HepG2 (cell line): ENCODE data around the gene COL4A2. TPM values are rescaled to one million over a fixed set of nuclear protein-coding genes. Genes with fewer than 3 reads are reported as not detected.

Experiments
- ATAC-seq: fragments of 200-7000 bp; cut with Tn5 transposase; 3 replicates; pipeline ENCODE4 v1.9.1; 2020; ENCODE audit warnings: mild to moderate bottlenecking, moderate library complexity
- BruUV-seq: library from RNA; stranded (reverse); fragments of 400-500 nt; replicated peaks from 2 replicates; lab custom pipeline; 2021; lab: Mats Ljungman, UMichigan
- CTCF ChIA-PET: fragments of 300-600 bp; formaldehyde crosslinking; extraction: SDS; loops from one replicate; lab custom pipeline; 2021; ENCODE audit warnings: low total read pairs, inconsistent platforms, low intra/inter-chr PET ratio; lab: Yijun Ruan, JAX
- POLR2A ChIA-PET: fragments of 350-600 bp; sonication (Branson Sonifier 250); formaldehyde crosslinking; loops from one replicate; lab custom pipeline; 2020; ENCODE audit warnings: antibody characterized with exemption, inconsistent platforms; lab: Yijun Ruan, JAX
- DNase-seq: peaks from one replicate; pipeline ENCODE4 v3.0.0-alpha.2; 2015; ENCODE audit warnings: low spot score
- FAIRE-seq: peaks from 3 replicates; lab custom pipeline; 2011; peaks lifted over from hg19 to GRCh38; lab: Jason Lieb, UNC
- H2AFZ ChIP-seq: one replicate; pipeline ENCODE4 v1.6.1; 2011; ENCODE audit warnings: low read length, inconsistent platforms
- H3K27ac ChIP-seq: fragments of 300-600 bp; 3 replicates; pipeline ENCODE4 v1.8.0; 2011; ENCODE audit warnings: mixed run types, mild to moderate bottlenecking, mixed read lengths, low read length, inconsistent platforms; ENCODE audit not compliant: insufficient read depth; ENCODE audit errors: extremely low read length
- H3K27me3 ChIP-seq, 2 experiments: fragments of 200-600 bp in 1 of 2; 2 replicates in 1 of 2; 3 replicates in 1 of 2; pipeline versions ENCODE4 v1.6.0 to v1.8.0; 2011; ENCODE audit warnings: low read length in 2 of 2, mild to moderate bottlenecking in 2 of 2, moderate library complexity in 2 of 2, inconsistent platforms in 1 of 2; ENCODE audit not compliant: insufficient read depth in 2 of 2, control insufficient read depth in 1 of 2
- H3K36me3 ChIP-seq, 2 experiments: fragments of 200-600 bp in 1 of 2; replicated peaks in 1 of 2; 2 replicates in 1 of 2; 3 replicates in 1 of 2; pipeline versions ENCODE4 v1.5.1 to v1.8.0; 2011; ENCODE audit warnings: low read length in 2 of 2, inconsistent platforms in 1 of 2; ENCODE audit not compliant: insufficient read depth in 2 of 2, control insufficient read depth in 1 of 2
- H3K4me1 ChIP-seq: 2 replicates; pipeline ENCODE4 v1.5.1; 2012; ENCODE audit warnings: low read length, inconsistent platforms; ENCODE audit not compliant: insufficient read depth
- H3K4me2 ChIP-seq: 2 replicates; pipeline ENCODE4 v1.6.0; 2011; ENCODE audit warnings: low read depth, low read length, inconsistent platforms
- H3K4me3 ChIP-seq, 3 experiments: fragments of 200-600 bp in 1 of 3; sonication (generic), shearing (Covaris generic) in 1 of 3; replicated peaks in 1 of 3; 2 replicates each; pipeline ENCODE4 v1.5.1; 2011 to 2016; ENCODE audit warnings: low read length in 3 of 3, inconsistent platforms in 2 of 3, low read depth in 2 of 3, mild to moderate bottlenecking in 2 of 3, control low read depth in 1 of 3, mixed read lengths in 1 of 3; ENCODE audit not compliant: insufficient read depth in 1 of 3
- H3K79me2 ChIP-seq: one replicate; pipeline ENCODE4 v1.6.1; 2011; ENCODE audit warnings: low read length, inconsistent platforms; ENCODE audit not compliant: insufficient read depth
- H3K9ac ChIP-seq: 2 replicates; pipeline ENCODE4 v1.6.0; 2011; ENCODE audit warnings: mild to moderate bottlenecking, low read depth, low read length, inconsistent platforms; ENCODE audit not compliant: insufficient read depth
- H3K9me3 ChIP-seq: 2 replicates; pipeline ENCODE4 v1.5.1; 2012; ENCODE audit warnings: mild to moderate bottlenecking, low read length
- H4K20me1 ChIP-seq: 2 replicates; pipeline ENCODE4 v1.6.0; 2011; ENCODE audit warnings: inconsistent platforms, mild to moderate bottlenecking, low read length, moderate library complexity; ENCODE audit not compliant: insufficient read depth
- REL ChIP-seq: sonication (generic); formaldehyde crosslinking; conservative IDR thresholded peaks from 2 replicates; pipeline ENCODE4 v1.8.0; 2022; ENCODE audit warnings: mild to moderate bottlenecking, missing genetic modification reagents, moderate library complexity
- SMAD1 ChIP-seq: sonication (generic); formaldehyde crosslinking; IDR thresholded peaks from 2 replicates; pipeline ENCODE4 v1.4.0; 2020; ENCODE audit warnings: missing genetic modification reagents, low read depth, mild to moderate bottlenecking, borderline replicate concordance
- SOX5 ChIP-seq: IDR thresholded peaks from 2 replicates; pipeline ENCODE4 v1.6.1; 2016; ENCODE audit warnings: borderline replicate concordance
- TRIM24 ChIP-seq: sonication (generic); formaldehyde crosslinking; IDR thresholded peaks from 2 replicates; pipeline ENCODE4 v1.8.0; 2022; ENCODE audit warnings: mild to moderate bottlenecking, missing genetic modification reagents
- ZFP82 ChIP-seq: sonication (generic); formaldehyde crosslinking; IDR thresholded peaks from 2 replicates; pipeline ENCODE4 v1.5.1; 2020; ENCODE audit warnings: mild to moderate bottlenecking, missing genetic modification reagents, borderline replicate concordance
- ZNF17 ChIP-seq: sonication (generic); formaldehyde crosslinking; IDR thresholded peaks from 2 replicates; pipeline ENCODE4 v1.5.0; 2020; ENCODE audit warnings: mild to moderate bottlenecking, missing genetic modification reagents
- ZNF274 ChIP-seq: sonication (generic); formaldehyde crosslinking; IDR thresholded peaks from 2 replicates; pipeline ENCODE4 v1.5.1; 2020; ENCODE audit warnings: mild to moderate bottlenecking, missing genetic modification reagents
- ZNF432 ChIP-seq: sonication (generic); formaldehyde crosslinking; IDR thresholded peaks from 2 replicates; pipeline ENCODE4 v1.5.0; 2020; ENCODE audit warnings: missing genetic modification reagents, mild to moderate bottlenecking, borderline replicate concordance
- WGBS: methylation state at CpG from one replicate; pipeline ENCODE4 v1.1.6; 2017; ENCODE audit warnings: low lambda C conversion rate; 5-methylcytosine and 5-hydroxymethylcytosine counted together
- in situ Hi-C: cut with HindIII; loops from 2 replicates; pipeline ENCODE4 v1.10.0; 2017; ENCODE audit warnings: low pct_unique_long_range_greater_than_20kb; ENCODE audit not compliant: extremely low pct_ligation_motif_present
- intact Hi-C: fragments of 100-400 bp; cut with micrococcal nuclease; formaldehyde crosslinking; loops from one replicate; pipeline ENCODE4 v1.10.0; 2022; ENCODE audit not compliant: unreplicated experiment
- polyA plus RNA-seq, 8 experiments: library from polyadenylated mRNA; depleted of rRNA in 3 of 8; stranded (reverse) in 7 of 8; unstranded in 1 of 8; fragments of >200 nt; fragmentation: Illumina TruSeq in 4 of 8; extraction: Trizol in 4 of 8; gene quantifications; 2 replicates each; pipeline versions ENCODE4 v1.2.1 to v1.2.3, GENCODE V29; 2011 to 2016; ENCODE audit warnings: low read depth in 4 of 8, missing spikeins in 1 of 8, mixed read lengths in 1 of 8; ENCODE audit not compliant: insufficient read depth in 1 of 8
- total RNA-seq, 5 experiments: library from RNA; depleted of rRNA; stranded (reverse); fragments of >200 nt; fragmentation: Illumina TruSeq; extraction: Trizol; gene quantifications; 2 replicates each; pipeline ENCODE4 v1.2.3, GENCODE V29; 2016; ENCODE audit warnings: low read depth in 1 of 5
- TF ChIP-seq, protein P1 (sequence below): sonication (generic); formaldehyde crosslinking; IDR thresholded peaks from 2 replicates; pipeline ENCODE4 v1.4.0; 2020; ENCODE audit warnings: missing genetic modification reagents, mild to moderate bottlenecking, borderline replicate concordance
- TF ChIP-seq, protein P2 (sequence below): sonication (generic); formaldehyde crosslinking; IDR thresholded peaks from 2 replicates; pipeline ENCODE4 v1.5.0; 2020; ENCODE audit warnings: missing genetic modification reagents
- TF ChIP-seq, protein P3 (sequence below): sonication (generic); formaldehyde crosslinking; IDR thresholded peaks from 2 replicates; pipeline ENCODE4 v1.8.0; 2022; ENCODE audit warnings: missing genetic modification reagents, mild to moderate bottlenecking, moderate library complexity, borderline replicate concordance
- TF ChIP-seq, protein P4 (sequence below): sonication (generic); formaldehyde crosslinking; IDR thresholded peaks from 2 replicates; pipeline ENCODE4 v1.4.0; 2020; ENCODE audit warnings: missing genetic modification reagents

COL4A2 gene
- total and polyA plus RNA-seq, 2 of the 13 experiments (the other 11 are each of a cell fraction or from before 2014, with no cell fraction given), result 0.22 to 1.9 TPM

DNA sequence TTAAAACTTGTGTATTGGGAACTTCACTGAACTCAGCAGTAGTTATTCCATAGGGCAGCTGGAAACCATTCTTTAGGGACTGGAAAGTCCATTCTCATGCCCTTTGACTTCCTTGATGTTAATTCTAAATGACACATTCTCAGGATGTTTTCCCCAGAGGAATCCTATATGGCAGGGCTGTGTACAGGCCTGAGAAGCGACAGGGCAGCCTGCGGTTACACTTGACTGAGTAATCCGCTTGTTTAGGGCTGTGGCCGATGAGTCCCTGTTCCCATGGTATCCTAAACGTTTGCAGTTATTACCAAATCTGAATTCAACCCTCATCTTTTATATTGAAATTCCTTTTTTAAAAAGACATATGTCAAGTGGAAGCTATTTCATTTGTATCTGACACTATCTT, 83.5 kb downstream of the COL4A2 start (continued):
- TF ChIP-seq, protein P1, sequence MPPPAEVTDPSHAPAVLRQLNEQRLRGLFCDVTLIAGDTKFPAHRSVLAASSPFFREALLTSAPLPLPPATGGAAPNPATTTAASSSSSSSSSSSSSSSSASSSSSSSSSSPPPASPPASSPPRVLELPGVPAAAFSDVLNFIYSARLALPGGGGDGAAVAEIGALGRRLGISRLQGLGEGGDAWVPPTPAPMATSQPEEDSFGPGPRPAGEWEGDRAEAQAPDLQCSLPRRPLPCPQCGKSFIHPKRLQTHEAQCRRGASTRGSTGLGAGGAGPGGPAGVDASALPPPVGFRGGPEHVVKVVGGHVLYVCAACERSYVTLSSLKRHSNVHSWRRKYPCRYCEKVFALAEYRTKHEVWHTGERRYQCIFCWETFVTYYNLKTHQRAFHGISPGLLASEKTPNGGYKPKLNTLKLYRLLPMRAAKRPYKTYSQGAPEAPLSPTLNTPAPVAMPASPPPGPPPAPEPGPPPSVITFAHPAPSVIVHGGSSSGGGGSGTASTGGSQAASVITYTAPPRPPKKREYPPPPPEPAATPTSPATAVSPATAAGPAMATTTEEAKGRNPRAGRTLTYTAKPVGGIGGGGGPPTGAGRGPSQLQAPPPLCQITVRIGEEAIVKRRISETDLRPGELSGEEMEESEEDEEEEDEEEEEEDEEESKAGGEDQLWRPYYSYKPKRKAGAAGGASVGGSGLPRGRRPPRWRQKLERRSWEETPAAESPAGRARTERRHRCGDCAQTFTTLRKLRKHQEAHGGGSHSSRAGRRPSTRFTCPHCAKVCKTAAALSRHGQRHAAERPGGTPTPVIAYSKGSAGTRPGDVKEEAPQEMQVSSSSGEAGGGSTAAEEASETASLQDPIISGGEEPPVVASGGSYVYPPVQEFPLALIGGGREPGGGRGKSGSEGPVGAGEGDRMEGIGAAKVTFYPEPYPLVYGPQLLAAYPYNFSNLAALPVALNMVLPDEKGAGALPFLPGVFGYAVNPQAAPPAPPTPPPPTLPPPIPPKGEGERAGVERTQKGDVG (CRISPR knock-in tag), result no peak
- TF ChIP-seq REL (no peak), TRIM24 (CRISPR knock-in tag) (no peak), ZNF432 (CRISPR knock-in tag) (no peak), SOX5 (CRISPR knock-in tag) (no peak), ZFP82 (CRISPR knock-in tag) (no peak), ZNF274 (CRISPR knock-in tag) (no peak), ZNF17 (CRISPR knock-in tag) (no peak), SMAD1 (CRISPR knock-in tag) (no peak)
- TF ChIP-seq, protein P2, sequence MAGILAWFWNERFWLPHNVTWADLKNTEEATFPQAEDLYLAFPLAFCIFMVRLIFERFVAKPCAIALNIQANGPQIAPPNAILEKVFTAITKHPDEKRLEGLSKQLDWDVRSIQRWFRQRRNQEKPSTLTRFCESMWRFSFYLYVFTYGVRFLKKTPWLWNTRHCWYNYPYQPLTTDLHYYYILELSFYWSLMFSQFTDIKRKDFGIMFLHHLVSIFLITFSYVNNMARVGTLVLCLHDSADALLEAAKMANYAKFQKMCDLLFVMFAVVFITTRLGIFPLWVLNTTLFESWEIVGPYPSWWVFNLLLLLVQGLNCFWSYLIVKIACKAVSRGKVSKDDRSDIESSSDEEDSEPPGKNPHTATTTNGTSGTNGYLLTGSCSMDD, result no peak

DNA sequence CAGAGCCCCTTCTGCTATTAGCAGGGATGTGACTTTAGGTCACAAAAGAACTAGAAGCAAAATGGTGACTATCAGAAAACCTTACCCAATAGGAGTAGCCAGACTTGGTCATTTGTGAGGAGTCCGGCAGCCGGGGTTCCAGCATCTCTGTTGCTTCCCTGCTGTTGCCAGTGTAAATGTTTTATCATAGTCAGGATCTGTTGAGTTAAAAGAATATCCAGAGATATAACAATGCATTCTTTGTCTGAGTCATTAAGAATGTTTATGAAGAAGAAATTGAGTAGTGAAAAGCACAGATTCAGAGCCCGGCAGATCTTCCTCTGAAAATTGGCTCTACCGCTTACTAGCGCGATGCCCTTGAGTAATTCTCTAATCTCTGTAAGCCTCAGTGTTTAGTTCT, 84.2 kb downstream of the COL4A2 start:
- ChIA-PET CTCF (no interaction called here), POLR2A (no interaction called here)
- no peaks in the 10 kb centered on the region for H3K9me3 ChIP-seq
- H3K79me2 ChIP-seq, result no peaks in the 10 kb centered on the region
- H3K4me2 ChIP-seq, result no peak overlapping the region
- no peaks in the 10 kb centered on the region for H3K36me3 ChIP-seq
- no peak for FAIRE-seq
- no peak overlapping the region for H3K4me3 ChIP-seq
- intact Hi-C loops, result no loop called here
- no peaks in the 10 kb centered on the region for H4K20me1 ChIP-seq
- no peak overlapping the region for H2AFZ ChIP-seq
- in situ Hi-C loops, result no loop called here
- peaks cover 2 to 53% of the 10 kb centered on the region in 2 experiments; a peak in 3 of 5 replicates for H3K27me3 ChIP-seq
- BruUV-seq, result no TSS peak
- 78% methylated on average over 6 of the region's 6 CpGs for WGBS
- no peak for DNase-seq
- no peak overlapping the region for H3K27ac ChIP-seq
- no peak overlapping the region for H3K9ac ChIP-seq
- no peak for ATAC-seq
- no peaks in the 10 kb centered on the region for H3K4me1 ChIP-seq
- TF ChIP-seq, protein P3, sequence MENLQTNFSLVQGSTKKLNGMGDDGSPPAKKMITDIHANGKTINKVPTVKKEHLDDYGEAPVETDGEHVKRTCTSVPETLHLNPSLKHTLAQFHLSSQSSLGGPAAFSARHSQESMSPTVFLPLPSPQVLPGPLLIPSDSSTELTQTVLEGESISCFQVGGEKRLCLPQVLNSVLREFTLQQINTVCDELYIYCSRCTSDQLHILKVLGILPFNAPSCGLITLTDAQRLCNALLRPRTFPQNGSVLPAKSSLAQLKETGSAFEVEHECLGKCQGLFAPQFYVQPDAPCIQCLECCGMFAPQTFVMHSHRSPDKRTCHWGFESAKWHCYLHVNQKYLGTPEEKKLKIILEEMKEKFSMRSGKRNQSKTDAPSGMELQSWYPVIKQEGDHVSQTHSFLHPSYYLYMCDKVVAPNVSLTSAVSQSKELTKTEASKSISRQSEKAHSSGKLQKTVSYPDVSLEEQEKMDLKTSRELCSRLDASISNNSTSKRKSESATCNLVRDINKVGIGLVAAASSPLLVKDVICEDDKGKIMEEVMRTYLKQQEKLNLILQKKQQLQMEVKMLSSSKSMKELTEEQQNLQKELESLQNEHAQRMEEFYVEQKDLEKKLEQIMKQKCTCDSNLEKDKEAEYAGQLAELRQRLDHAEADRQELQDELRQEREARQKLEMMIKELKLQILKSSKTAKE (CRISPR knock-in tag), result no peak
- TF ChIP-seq, protein P4, sequence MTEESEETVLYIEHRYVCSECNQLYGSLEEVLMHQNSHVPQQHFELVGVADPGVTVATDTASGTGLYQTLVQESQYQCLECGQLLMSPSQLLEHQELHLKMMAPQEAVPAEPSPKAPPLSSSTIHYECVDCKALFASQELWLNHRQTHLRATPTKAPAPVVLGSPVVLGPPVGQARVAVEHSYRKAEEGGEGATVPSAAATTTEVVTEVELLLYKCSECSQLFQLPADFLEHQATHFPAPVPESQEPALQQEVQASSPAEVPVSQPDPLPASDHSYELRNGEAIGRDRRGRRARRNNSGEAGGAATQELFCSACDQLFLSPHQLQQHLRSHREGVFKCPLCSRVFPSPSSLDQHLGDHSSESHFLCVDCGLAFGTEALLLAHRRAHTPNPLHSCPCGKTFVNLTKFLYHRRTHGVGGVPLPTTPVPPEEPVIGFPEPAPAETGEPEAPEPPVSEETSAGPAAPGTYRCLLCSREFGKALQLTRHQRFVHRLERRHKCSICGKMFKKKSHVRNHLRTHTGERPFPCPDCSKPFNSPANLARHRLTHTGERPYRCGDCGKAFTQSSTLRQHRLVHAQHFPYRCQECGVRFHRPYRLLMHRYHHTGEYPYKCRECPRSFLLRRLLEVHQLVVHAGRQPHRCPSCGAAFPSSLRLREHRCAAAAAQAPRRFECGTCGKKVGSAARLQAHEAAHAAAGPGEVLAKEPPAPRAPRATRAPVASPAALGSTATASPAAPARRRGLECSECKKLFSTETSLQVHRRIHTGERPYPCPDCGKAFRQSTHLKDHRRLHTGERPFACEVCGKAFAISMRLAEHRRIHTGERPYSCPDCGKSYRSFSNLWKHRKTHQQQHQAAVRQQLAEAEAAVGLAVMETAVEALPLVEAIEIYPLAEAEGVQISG, result no peak
